GM21619 (cell line): ENCODE results near the gene TDRD9.
"Not testable (repeated sequence)": the region's sequence is repeated elsewhere in the genome, so short reads cannot be mapped to it uniquely, and the experiment has no call there.

ENCODE experiments used
- ATAC-seq: cut with Tn5 transposase; IDR thresholded peaks from one replicate; pipeline ENCODE4 v1.9.1; 2021; ENCODE audit not compliant: unreplicated experiment

Gene TDRD9

GRCh38 chr14:103928011-103928890 lies at the start of gene TDRD9:
Gene TDRD9, plus strand, starts transcription at chr14:103928456. Its CDS starts 54 bp downstream, at chr14:103928510.
- no peak for ATAC-seq

GRCh38 chr14:103879118-103879569 lies 49.1 kb upstream of the TDRD9 start:
- ATAC-seq, result no peak

- no peak for ATAC-seq
Observed at GRCh38 chr14:103879570-103880347, 48.5 kb upstream of the TDRD9 start.

- no peak for ATAC-seq
Observed at GRCh38 chr14:103880348-103881267, 47.6 kb upstream of the TDRD9 start.

- no peak for ATAC-seq
Observed at GRCh38 chr14:103881268-103882201, 46.7 kb upstream of the TDRD9 start.

GRCh38 chr14:103882503-103883262 lies 45.6 kb upstream of the TDRD9 start:
- ATAC-seq, result no peak

GRCh38 chr14:103883263-103883523 lies 45.1 kb upstream of the TDRD9 start:
- ATAC-seq, result no peak

GRCh38 chr14:103884854-103885253 lies 43.4 kb upstream of the TDRD9 start:
- no peak for ATAC-seq

- ATAC-seq, result no peak
Observed at GRCh38 chr14:103885509-103885932, 42.7 kb upstream of the TDRD9 start.

GRCh38 chr14:103886304-103887169 lies 41.7 kb upstream of the TDRD9 start:
- ATAC-seq, result no peak

- no peak for ATAC-seq
Observed at GRCh38 chr14:103887170-103887501, 41.1 kb upstream of the TDRD9 start.

- ATAC-seq, result no peak
Observed at GRCh38 chr14:103887557-103888115, 40.6 kb upstream of the TDRD9 start.

GRCh38 chr14:103889002-103889312 lies 39.3 kb upstream of the TDRD9 start:
- not testable (repeated sequence) for ATAC-seq

GRCh38 chr14:103889313-103890051 lies 38.8 kb upstream of the TDRD9 start:
- no peak for ATAC-seq

GRCh38 chr14:103890052-103890371 lies 38.2 kb upstream of the TDRD9 start:
- ATAC-seq, result no peak

GRCh38 chr14:103890821-103891666 lies 37.2 kb upstream of the TDRD9 start:
- ATAC-seq, result no peak

- ATAC-seq, result no peak
Observed at GRCh38 chr14:103891667-103892215, 36.5 kb upstream of the TDRD9 start.
